Endodermal cell (in vitro differentiated cells): Measurements from ENCODE around the gene MZT1. TPM values are rescaled to one million over a fixed set of nuclear protein-coding genes. Genes with fewer than 3 reads are reported as not detected.

Experiments used
- DNase-seq: peaks from one replicate; pipeline ENCODE4 v3.0.0-alpha.2; 2017
- H3K27ac ChIP-seq: 2 replicates; pipeline ENCODE4 v1.5.1; 2013; ENCODE audit warnings: mild to moderate bottlenecking, low read depth, low read length, moderate library complexity
- H3K27me3 ChIP-seq: 2 replicates; pipeline ENCODE4 v1.6.1; 2013; ENCODE audit warnings: mild to moderate bottlenecking, low read length, moderate library complexity; ENCODE audit not compliant: insufficient read depth, control insufficient read depth, poor library complexity, severe bottlenecking
- H3K36me3 ChIP-seq: 2 replicates; pipeline ENCODE4 v1.7.0; 2013; ENCODE audit warnings: mild to moderate bottlenecking, low read length, moderate library complexity; ENCODE audit not compliant: control insufficient read depth, insufficient read depth
- H3K4me1 ChIP-seq: one replicate; pipeline ENCODE4 v1.7.0; 2013; ENCODE audit warnings: low read length; ENCODE audit not compliant: control insufficient read depth, insufficient read depth
- H3K4me3 ChIP-seq: 2 replicates; pipeline ENCODE4 v1.5.1; 2013; ENCODE audit warnings: mild to moderate bottlenecking, low read length, moderate library complexity
- H3K9ac ChIP-seq: 2 replicates; pipeline ENCODE4 v1.6.1; 2013; ENCODE audit warnings: mild to moderate bottlenecking, low read length, moderate library complexity; ENCODE audit not compliant: poor library complexity, severe bottlenecking; ENCODE audit errors: extremely low read depth
- H3K9me3 ChIP-seq: 2 replicates; pipeline ENCODE4 v1.6.1; 2013; ENCODE audit warnings: mild to moderate bottlenecking, low read length, moderate library complexity; ENCODE audit not compliant: control insufficient read depth
- H3K27ac Mint-ChIP-seq: 2 replicates; pipeline ENCODE4 v1.8.0; 2020; ENCODE audit warnings: mixed read lengths
- H3K27me3 Mint-ChIP-seq: 2 replicates; pipeline ENCODE4 v1.8.0; 2021; ENCODE audit warnings: mild to moderate bottlenecking, mixed read lengths; ENCODE audit not compliant: insufficient read depth
- H3K36me3 Mint-ChIP-seq: 2 replicates; pipeline ENCODE4 v1.8.0; 2020; ENCODE audit warnings: low read depth, mixed read lengths
- H3K4me1 Mint-ChIP-seq: 2 replicates; pipeline ENCODE4 v1.8.0; 2020; ENCODE audit warnings: mixed read lengths
- H3K4me3 Mint-ChIP-seq: 2 replicates; pipeline ENCODE4 v1.8.0; 2020; ENCODE audit warnings: mild to moderate bottlenecking, moderate library complexity, mixed read lengths
- H3K9me3 Mint-ChIP-seq: 2 replicates; pipeline ENCODE4 v1.8.0; 2020; ENCODE audit warnings: mild to moderate bottlenecking, mixed read lengths
- CTCF ChIP-seq: fragments of 200-600 bp; sonication (generic); conservative IDR thresholded peaks from 2 replicates; pipeline ENCODE4 v1.5.0; 2021; ENCODE audit warnings: antibody characterized with exemption, mild to moderate bottlenecking
- WGBS, 2 experiments: methylation state at CpG; one replicate each; pipeline versions ENCODE4 v1.1.5 to v1.1.7; 2013; ENCODE audit warnings: missing lambda C conversion rate in 2 of 2, mixed read lengths in 1 of 2; ENCODE audit not compliant: insufficient coverage in 1 of 2, insufficient read length in 1 of 2; 5-methylcytosine and 5-hydroxymethylcytosine counted together
- total RNA-seq, 2 donors: library from RNA; stranded (reverse); fragmentation: NEBNext Ultra II Directional in 1 of 2; extraction: Animal tissue kit (Norgen Biotek cat#: 25700) in 1 of 2; gene quantifications; 2 replicates in 1 of 2; 3 replicates in 1 of 2; pipeline ENCODE4 v1.2.1, GENCODE V29; 2021

MZT1 gene
- total RNA-seq, 2 donors from 2014 or later = 22.0 to 27.5 TPM

DNA sequence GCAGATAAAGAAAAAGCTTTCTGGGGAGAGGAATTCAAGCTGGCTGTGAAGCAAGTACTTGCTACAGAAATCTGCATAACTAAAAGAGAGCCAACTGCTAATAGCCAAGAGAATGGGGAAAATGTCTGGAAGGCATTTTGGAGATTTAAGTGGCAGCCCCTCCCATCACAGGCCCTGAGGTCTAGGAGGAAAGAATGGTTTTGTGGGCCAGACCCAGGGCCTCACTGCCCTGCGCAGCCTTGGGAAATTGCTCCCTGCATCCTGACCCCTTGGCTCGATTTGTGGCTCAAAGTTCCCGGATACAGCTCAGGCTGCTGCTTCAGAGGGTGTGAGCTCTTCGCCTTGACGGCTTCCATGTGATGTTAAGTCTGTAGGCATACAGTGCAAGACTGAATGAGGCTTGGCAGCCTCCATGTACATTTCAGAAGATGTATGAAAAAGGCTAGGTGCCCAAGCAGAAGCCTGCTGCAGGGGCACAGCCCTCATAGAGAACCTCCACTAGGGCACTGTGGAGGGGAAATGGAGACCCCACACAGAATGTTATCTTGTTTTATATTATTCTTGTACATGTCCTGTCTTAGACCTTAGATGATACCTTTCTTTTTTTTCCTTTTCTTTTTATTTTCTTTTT, 34.4 kb downstream of the MZT1 start:
- Histone ChIP-seq H3K27ac (no peak overlapping the region), H3K9ac (no peak overlapping the region), H3K4me3 (no peak overlapping the region), H3K4me1 (no peaks in the 10 kb centered on the region), H3K36me3 (no peaks in the 10 kb centered on the region), H3K27me3 (no peaks in the 10 kb centered on the region), H3K9me3 (peaks cover 16% of the 10 kb centered on the region)
- no peak overlapping the region for H3K4me3 Mint-ChIP-seq
- H3K27ac Mint-ChIP-seq = no peak overlapping the region
- peaks cover 15% of the 10 kb centered on the region for H3K9me3 Mint-ChIP-seq
- DNase-seq = no peak
- no peak for TF ChIP-seq CTCF
- 25 to 52% methylated on average over 2 to 5 of the region's 5 CpGs for WGBS, 2 experiments
- no peaks in the 10 kb centered on the region for H3K27me3 Mint-ChIP-seq
- no peaks in the 10 kb centered on the region for H3K36me3 Mint-ChIP-seq
- H3K4me1 Mint-ChIP-seq = no peaks in the 10 kb centered on the region

GRCh38 chr13:72689181-72689696, 38.2 kb downstream of the MZT1 start:
- H3K9me3 Mint-ChIP-seq = peaks cover 14% of the 10 kb centered on the region

GRCh38 chr13:72686766-72687165, 40.7 kb downstream of the MZT1 start:
- Mint-ChIP-seq H3K36me3 (no peaks in the 10 kb centered on the region), H3K27ac (no peak overlapping the region), H3K27me3 (no peaks in the 10 kb centered on the region), H3K9me3 (no peaks in the 10 kb centered on the region), H3K4me1 (no peaks in the 10 kb centered on the region), H3K4me3 (no peak overlapping the region)
- Histone ChIP-seq H3K27ac (no peak overlapping the region), H3K9ac (no peak overlapping the region), H3K4me1 (no peaks in the 10 kb centered on the region), H3K4me3 (no peak overlapping the region), H3K36me3 (no peaks in the 10 kb centered on the region), H3K27me3 (no peaks in the 10 kb centered on the region), H3K9me3 (no peaks in the 10 kb centered on the region)
- WGBS, 2 experiments = 82% methylated on average over 2 of the region's 3 CpGs; no CpG with 5 or more reads in 1 of the 2 experiments
- TF ChIP-seq CTCF = no peak
- no peak for DNase-seq

More at GRCh38 chr13:72689181-72689696, 38.2 kb downstream of the MZT1 start:
- H3K4me1 Mint-ChIP-seq = no peaks in the 10 kb centered on the region
- H3K27me3 Mint-ChIP-seq = no peaks in the 10 kb centered on the region
- H3K9ac ChIP-seq = no peak overlapping the region
- no peak for TF ChIP-seq CTCF
- DNase-seq = no peak
- H3K4me3 Mint-ChIP-seq = no peak overlapping the region
- H3K4me1 ChIP-seq = no peaks in the 10 kb centered on the region
- peaks cover 16% of the 10 kb centered on the region for H3K9me3 ChIP-seq
- no peaks in the 10 kb centered on the region for H3K27me3 ChIP-seq
- no peaks in the 10 kb centered on the region for H3K36me3 ChIP-seq
- H3K36me3 Mint-ChIP-seq = no peaks in the 10 kb centered on the region
- H3K27ac ChIP-seq = no peak overlapping the region
- no peak overlapping the region for H3K27ac Mint-ChIP-seq
- H3K4me3 ChIP-seq = no peak overlapping the region
